ENCODE data around the gene ABCA2.

GRCh38 chr9:136971746-136972145, 56.3 kb downstream of the ABCA2 start:
- TF ChIP-seq ZNF565 (CRISPR knock-in tag; conservative IDR thresholded peaks at IDR 0.05; ENCODE audit: low read depth) = no peak
- no peak for TF ChIP-seq CREB5 (CRISPR knock-in tag; IDR thresholded peaks at IDR 0.05; ENCODE audit: low read depth)

All from SK-N-SH treated with all-trans-retinoic acid at 6 μM for 48 hours (cell line).